Neuron (in vitro differentiated cells): ENCODE data around the gene NEO1.

Experiments
- H2AFZ ChIP-seq: one replicate; pipeline ENCODE4 v1.6.1; 2013; ENCODE audit warnings: low read depth, mild to moderate bottlenecking, inconsistent platforms, low read length, moderate library complexity
- H3K27me3 ChIP-seq: one replicate; pipeline ENCODE4 v1.6.1; 2013; ENCODE audit warnings: low read length; ENCODE audit not compliant: insufficient read depth
- H3K36me3 ChIP-seq: one replicate; pipeline ENCODE4 v1.6.1; 2013; ENCODE audit warnings: low read length; ENCODE audit not compliant: insufficient read depth
- H3K4me1 ChIP-seq: one replicate; pipeline ENCODE4 v1.6.1; 2013; ENCODE audit warnings: low read length; ENCODE audit not compliant: insufficient read depth
- H3K4me3 ChIP-seq: 2 replicates; pipeline ENCODE4 v1.5.1; 2013; ENCODE audit warnings: mild to moderate bottlenecking, low read length, moderate library complexity
- H3K9me3 ChIP-seq: one replicate; pipeline ENCODE4 v1.6.1; 2013; ENCODE audit warnings: low read length

Gene NEO1

DNA sequence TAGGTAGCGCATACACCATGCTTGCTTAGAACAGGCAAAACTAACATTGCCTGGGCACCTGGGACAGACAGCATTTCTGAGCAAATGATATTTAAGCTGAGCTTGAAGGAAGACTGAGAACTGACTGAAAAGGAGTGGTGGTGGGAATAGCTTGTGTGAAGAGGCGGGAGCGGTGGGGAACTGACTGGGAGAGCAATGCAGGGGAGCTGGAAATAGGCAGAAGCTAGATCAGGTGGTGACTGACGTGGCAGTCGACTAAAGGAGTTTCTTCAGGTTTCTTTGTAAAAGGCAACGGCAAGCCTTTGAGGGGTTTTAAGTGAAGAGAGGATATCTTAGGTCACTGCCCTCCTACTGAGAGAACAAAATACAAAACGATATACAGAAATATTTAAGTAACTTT lies 61.8 kb downstream of the NEO1 start:
- Histone ChIP-seq H3K27me3 (no peaks in the 10 kb centered on the region), H3K36me3 (peaks cover 13% of the 10 kb centered on the region), H3K9me3 (no peaks in the 10 kb centered on the region), H3K4me1 (no peaks in the 10 kb centered on the region), H2AFZ (no peak overlapping the region), H3K4me3 (no peak overlapping the region)

- Histone ChIP-seq H3K4me3 (no peak overlapping the region), H3K27me3 (no peaks in the 10 kb centered on the region), H3K4me1 (no peaks in the 10 kb centered on the region), H3K36me3 (peaks cover 17% of the 10 kb centered on the region), H2AFZ (no peak overlapping the region), H3K9me3 (no peaks in the 10 kb centered on the region)
Observed at GRCh38 chr15:73116164-73116563, 63.9 kb downstream of the NEO1 start.

- no peak overlapping the region for H3K4me3 ChIP-seq
- H3K36me3 ChIP-seq, result peaks cover 25% of the 10 kb centered on the region
Observed at GRCh38 chr15:73118055-73118454, 65.8 kb downstream of the NEO1 start.

DNA sequence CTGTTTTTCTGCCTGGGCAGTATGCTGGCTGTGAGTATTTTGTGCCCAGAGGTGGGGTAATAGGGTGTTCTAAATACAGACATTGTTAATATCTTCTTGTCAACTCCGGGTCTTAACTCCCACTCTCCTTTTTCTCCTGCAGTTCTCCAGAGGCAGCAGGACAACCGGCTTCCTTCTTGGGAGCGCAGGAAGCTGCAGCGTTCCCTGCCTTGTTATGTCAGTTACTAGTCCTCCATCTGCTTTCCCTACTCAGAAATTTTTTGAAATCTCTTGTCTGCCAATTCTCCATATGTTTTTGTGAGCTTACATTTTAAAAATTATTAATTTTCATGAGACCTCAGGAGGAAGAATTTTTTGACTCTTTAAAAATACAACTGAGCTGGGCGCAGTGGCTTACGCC lies 67.2 kb downstream of the NEO1 start:
- Histone ChIP-seq H3K4me3 (no peak overlapping the region), H3K27me3 (no peaks in the 10 kb centered on the region), H2AFZ (no peak overlapping the region), H3K4me1 (no peaks in the 10 kb centered on the region), H3K36me3 (peaks cover 38% of the 10 kb centered on the region), H3K9me3 (no peaks in the 10 kb centered on the region)

More at GRCh38 chr15:73118055-73118454, 65.8 kb downstream of the NEO1 start:
- H3K27me3 ChIP-seq, result no peaks in the 10 kb centered on the region
- no peak overlapping the region for H2AFZ ChIP-seq
- H3K9me3 ChIP-seq, result no peaks in the 10 kb centered on the region
- H3K4me1 ChIP-seq, result no peaks in the 10 kb centered on the region

DNA sequence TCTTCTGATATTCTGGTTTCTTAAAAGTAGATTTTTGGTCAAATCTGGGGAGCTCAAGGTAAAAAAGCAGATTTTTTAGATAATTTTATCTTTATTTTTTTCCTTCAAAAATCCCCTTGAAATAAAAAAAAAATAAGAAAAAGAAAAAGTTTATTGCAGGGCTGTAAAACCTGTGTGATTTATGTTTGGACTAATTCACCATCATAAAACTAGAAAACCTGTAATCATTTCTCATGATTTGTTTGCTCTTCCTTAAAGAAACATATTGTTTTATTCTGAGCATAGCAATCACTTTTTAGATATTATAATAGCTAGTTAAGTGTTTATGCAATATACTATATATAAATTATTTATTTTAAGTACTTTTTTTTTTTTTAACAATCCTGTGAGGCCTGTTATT lies 68.0 kb downstream of the NEO1 start:
- Histone ChIP-seq H3K27me3 (no peaks in the 10 kb centered on the region), H3K4me3 (no peak overlapping the region), H2AFZ (no peak overlapping the region), H3K36me3 (peaks cover 45% of the 10 kb centered on the region), H3K4me1 (no peaks in the 10 kb centered on the region), H3K9me3 (no peaks in the 10 kb centered on the region)

- Histone ChIP-seq H3K9me3 (no peaks in the 10 kb centered on the region), H3K4me1 (no peaks in the 10 kb centered on the region), H3K4me3 (no peak overlapping the region), H2AFZ (no peak overlapping the region), H3K36me3 (peaks cover 45% of the 10 kb centered on the region), H3K27me3 (no peaks in the 10 kb centered on the region)
Observed at GRCh38 chr15:73125219-73125618, 73.0 kb downstream of the NEO1 start.

DNA sequence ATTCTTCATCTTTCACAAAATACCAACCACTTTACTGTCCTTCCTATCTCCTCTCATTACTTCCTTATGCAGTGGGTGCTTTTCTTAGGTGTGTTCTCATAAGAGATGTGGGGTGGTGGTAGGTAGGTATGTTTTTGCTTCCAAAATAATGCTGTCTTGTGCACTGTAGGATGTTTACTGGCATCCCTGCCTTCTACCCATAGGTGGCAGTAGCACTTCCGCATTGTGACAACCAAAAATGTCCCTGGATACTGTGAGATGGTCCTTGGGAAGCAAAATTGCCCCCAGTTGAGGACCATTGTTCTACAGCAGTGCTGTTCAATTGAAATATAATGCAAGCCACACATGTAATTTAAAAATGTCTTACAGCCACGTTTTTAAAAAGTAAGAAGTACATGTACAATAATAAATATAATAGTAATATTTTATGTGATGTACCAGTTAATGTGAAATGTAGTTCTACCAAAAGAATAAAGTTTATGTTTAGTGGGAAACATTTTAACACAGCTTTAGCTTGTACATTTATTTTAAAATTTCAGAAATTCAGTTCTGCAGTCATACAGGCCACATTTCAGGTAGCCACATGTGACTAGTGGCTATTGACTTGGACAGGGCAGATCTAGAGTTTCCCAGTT lies 75.2 kb downstream of the NEO1 start:
- Histone ChIP-seq H3K36me3 (peaks cover 55% of the 10 kb centered on the region), H3K4me1 (no peaks in the 10 kb centered on the region), H3K9me3 (no peaks in the 10 kb centered on the region), H2AFZ (no peak overlapping the region), H3K27me3 (no peaks in the 10 kb centered on the region), H3K4me3 (no peak overlapping the region)

- H3K4me3 ChIP-seq, result no peak overlapping the region
- H3K36me3 ChIP-seq, result peaks cover 38% of the 10 kb centered on the region
- no peak overlapping the region for H2AFZ ChIP-seq
- H3K27me3 ChIP-seq, result no peaks in the 10 kb centered on the region
- no peaks in the 10 kb centered on the region for H3K4me1 ChIP-seq
- no peaks in the 10 kb centered on the region for H3K9me3 ChIP-seq
Observed at GRCh38 chr15:73130830-73131229, 78.6 kb downstream of the NEO1 start.

GRCh38 chr15:73134196-73134595 lies 81.9 kb downstream of the NEO1 start:
- H3K4me1 ChIP-seq, result no peaks in the 10 kb centered on the region
- no peak overlapping the region for H3K4me3 ChIP-seq
- H3K9me3 ChIP-seq, result no peaks in the 10 kb centered on the region
- H3K27me3 ChIP-seq, result no peaks in the 10 kb centered on the region
- H3K36me3 ChIP-seq, result peaks cover 43% of the 10 kb centered on the region
- H2AFZ ChIP-seq, result no peak overlapping the region

- peaks cover 52% of the 10 kb centered on the region for H3K36me3 ChIP-seq
- H3K4me3 ChIP-seq, result no peak overlapping the region
- H3K4me1 ChIP-seq, result no peaks in the 10 kb centered on the region
- no peaks in the 10 kb centered on the region for H3K27me3 ChIP-seq
- no peak overlapping the region for H2AFZ ChIP-seq
- no peaks in the 10 kb centered on the region for H3K9me3 ChIP-seq
Observed at GRCh38 chr15:73139041-73139743, 86.9 kb downstream of the NEO1 start.

DNA sequence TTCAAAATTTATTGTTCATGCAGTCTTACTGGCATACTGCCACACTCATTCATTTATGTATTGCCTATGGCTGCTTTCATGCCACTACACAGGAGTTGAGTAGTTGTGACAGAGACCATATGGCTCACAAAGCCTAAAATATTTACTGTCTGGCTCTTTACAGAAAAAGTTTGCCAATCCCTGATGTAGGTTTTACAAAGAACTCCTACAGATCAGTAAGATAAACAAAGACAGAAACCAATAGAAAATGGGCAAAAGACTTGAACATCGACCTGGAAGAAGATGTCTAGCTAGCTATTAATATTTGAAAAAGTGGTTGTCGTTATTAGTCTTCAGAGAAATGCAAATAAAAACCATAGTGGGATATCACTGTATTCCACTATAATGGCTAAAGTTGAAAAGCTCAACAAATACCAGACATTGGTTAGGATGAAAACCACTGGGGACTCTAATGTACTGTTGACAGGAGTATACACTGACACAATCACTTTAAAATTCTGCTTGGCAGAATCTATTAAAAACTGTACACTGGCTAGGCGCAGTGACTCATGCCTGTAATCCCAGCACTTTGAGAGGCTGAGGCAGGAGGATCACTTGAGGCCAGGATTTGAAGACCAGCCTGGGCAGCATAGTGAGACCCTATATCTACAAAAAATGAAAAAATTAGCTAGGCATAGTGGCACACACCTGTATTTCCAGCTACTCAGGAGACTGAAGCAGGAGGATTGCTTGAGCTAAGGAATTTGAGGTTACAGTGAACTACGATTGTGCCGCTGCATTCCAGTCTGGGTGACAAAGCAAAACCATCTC lies 87.7 kb downstream of the NEO1 start:
- Histone ChIP-seq H3K4me1 (no peaks in the 10 kb centered on the region), H2AFZ (no peak overlapping the region), H3K9me3 (no peaks in the 10 kb centered on the region), H3K4me3 (no peak overlapping the region), H3K27me3 (no peaks in the 10 kb centered on the region), H3K36me3 (peaks cover 57% of the 10 kb centered on the region)

- Histone ChIP-seq H3K9me3 (no peaks in the 10 kb centered on the region), H3K27me3 (no peaks in the 10 kb centered on the region), H3K36me3 (peaks cover 48% of the 10 kb centered on the region), H3K4me1 (peaks cover 6% of the 10 kb centered on the region), H3K4me3 (no peak overlapping the region), H2AFZ (no peak overlapping the region)
Observed at GRCh38 chr15:73141216-73141900, 89.1 kb downstream of the NEO1 start.
